Epithelial cell of proximal tubule (primary cell): ENCODE results near the gene SLC7A9. TPM values are rescaled to one million over a fixed set of nuclear protein-coding genes. Genes with fewer than 3 reads are reported as not detected.
"Not testable (repeated sequence)": the region's sequence is repeated elsewhere in the genome, so short reads cannot be mapped to it uniquely, and the experiment has no call there.

Experiments
- DNase-seq: peaks from one replicate; pipeline ENCODE4 v3.0.0-alpha.2; 2011; ENCODE audit warnings: low read depth
- H3K4me3 ChIP-seq: 2 replicates; pipeline ENCODE4 v1.5.1; 2011; ENCODE audit warnings: low read depth, mild to moderate bottlenecking, low read length
- CTCF ChIP-seq: conservative IDR thresholded peaks from 2 replicates; pipeline ENCODE4 v1.5.1; 2012; ENCODE audit warnings: low read depth, mild to moderate bottlenecking, low read length
- total RNA-seq: library from RNA; depleted of rRNA; stranded (reverse); fragments of >200 nt; gene quantifications from 2 replicates; pipeline ENCODE4 v1.2.3, GENCODE V29; 2015

SLC7A9 gene
- total RNA-seq, 1 donor from 2014 or later = not detected

DNA sequence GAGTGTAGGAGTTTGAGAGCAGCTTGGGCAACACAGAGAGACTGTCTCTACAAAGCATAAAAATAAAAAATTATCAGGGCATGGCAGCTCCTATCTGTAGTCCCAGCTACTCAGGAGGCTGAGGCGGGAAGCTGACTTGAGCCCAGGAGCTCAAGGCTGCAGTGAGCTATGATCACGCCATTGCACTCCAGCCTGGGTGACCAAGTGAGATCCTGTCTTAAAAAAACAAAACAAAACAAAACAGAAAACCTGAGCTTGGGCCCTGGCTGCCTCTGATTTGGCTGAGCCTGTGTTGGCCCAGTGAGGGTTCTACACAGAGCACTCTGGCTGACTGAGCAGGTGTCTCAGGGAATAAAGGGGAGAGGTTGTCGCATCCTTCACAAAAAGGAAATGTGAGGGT is 8.0 kb downstream of the SLC7A9 start:
- H3K4me3 ChIP-seq = no peak overlapping the region
- no peak for DNase-seq
- TF ChIP-seq CTCF = no peak

DNA sequence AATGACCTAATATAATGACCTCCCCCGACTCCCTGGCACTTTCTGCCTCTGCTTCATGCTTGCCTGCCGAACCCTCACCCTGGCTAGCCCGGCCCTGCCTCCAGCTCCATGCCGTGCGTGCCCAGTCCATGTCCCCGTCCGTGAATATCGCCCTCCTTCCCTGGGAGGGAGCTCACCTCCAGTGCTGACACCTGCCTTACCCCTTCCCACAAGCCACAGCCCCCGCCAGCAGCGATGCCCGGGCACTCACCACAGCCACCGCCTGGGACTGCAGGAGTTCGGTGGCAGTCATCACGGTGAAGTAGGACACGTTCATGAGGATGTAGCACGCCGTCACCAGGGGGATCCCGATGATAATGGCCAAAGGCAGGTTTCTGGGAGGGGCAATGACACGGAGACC is 10.0 kb downstream of the SLC7A9 start:
- no peak overlapping the region for H3K4me3 ChIP-seq
- TF ChIP-seq CTCF = no peak
- DNase-seq = no peak

DNA sequence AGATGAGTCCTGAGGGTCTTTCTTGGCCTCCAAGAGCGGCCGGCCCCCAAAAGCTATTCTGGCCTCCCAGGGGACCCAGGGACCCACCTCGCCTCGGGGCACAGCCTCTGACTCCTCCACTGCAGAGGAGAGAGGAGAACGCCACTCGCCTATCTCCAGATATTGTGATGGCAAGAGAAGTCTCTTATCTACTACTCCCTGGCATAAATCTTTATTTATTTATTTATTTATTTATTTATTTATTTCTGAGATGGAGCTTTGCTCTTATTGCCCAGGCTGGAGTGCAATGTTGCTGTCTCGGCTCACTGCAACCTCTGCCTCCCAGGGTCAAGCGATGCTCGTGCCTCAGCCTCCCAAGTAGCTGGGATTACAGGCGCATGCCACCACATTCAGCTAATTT is 11.0 kb downstream of the SLC7A9 start:
- DNase-seq = no peak
- no peak for TF ChIP-seq CTCF
- no peak overlapping the region for H3K4me3 ChIP-seq

GRCh38 chr19:32858155-32858554 is 11.4 kb downstream of the SLC7A9 start:
- no peak for DNase-seq
- H3K4me3 ChIP-seq = no peak overlapping the region
- TF ChIP-seq CTCF = no peak

- no peak overlapping the region for H3K4me3 ChIP-seq
- TF ChIP-seq CTCF = no peak
- no peak for DNase-seq
These were observed 12.0 kb downstream of the SLC7A9 start for GRCh38 chr19:32857584-32857983.

- H3K4me3 ChIP-seq, DNase-seq: not testable (repeated sequence)
These were observed 12.7 kb downstream of the SLC7A9 start for GRCh38 chr19:32856818-32857217.

- H3K4me3 ChIP-seq = no peak overlapping the region
- DNase-seq = no peak
- no peak for TF ChIP-seq CTCF
These were observed 17.4 kb downstream of the SLC7A9 start for GRCh38 chr19:32852216-32852615.

- not testable (repeated sequence) for H3K4me3 ChIP-seq, DNase-seq
These were observed 21.5 kb downstream of the SLC7A9 start for GRCh38 chr19:32848035-32848434.
